ENCODE measurements around the gene SLC37A3.

DNA sequence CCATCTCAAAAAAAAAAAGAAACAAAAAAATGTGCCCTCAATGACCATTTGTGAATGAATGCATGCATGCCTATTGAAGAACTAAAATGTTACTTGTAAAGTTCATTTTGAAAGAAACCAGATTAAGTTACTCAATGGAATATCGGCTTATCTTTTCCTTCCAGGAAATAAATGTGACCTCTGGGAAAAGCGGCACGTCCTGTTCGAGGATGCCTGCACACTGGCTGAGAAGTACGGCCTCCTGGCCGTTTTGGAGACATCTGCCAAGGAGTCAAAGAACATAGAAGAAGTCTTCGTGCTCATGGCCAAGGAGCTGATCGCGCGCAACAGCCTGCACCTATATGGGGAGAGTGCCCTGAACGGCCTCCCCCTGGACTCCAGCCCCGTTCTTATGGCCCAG is 27.4 kb upstream of the SLC37A3 start:
- TF ChIP-seq, protein P1, sequence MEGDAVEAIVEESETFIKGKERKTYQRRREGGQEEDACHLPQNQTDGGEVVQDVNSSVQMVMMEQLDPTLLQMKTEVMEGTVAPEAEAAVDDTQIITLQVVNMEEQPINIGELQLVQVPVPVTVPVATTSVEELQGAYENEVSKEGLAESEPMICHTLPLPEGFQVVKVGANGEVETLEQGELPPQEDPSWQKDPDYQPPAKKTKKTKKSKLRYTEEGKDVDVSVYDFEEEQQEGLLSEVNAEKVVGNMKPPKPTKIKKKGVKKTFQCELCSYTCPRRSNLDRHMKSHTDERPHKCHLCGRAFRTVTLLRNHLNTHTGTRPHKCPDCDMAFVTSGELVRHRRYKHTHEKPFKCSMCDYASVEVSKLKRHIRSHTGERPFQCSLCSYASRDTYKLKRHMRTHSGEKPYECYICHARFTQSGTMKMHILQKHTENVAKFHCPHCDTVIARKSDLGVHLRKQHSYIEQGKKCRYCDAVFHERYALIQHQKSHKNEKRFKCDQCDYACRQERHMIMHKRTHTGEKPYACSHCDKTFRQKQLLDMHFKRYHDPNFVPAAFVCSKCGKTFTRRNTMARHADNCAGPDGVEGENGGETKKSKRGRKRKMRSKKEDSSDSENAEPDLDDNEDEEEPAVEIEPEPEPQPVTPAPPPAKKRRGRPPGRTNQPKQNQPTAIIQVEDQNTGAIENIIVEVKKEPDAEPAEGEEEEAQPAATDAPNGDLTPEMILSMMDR (IDR thresholded peaks at IDR 0.05), result no peak
- no peak for TF ChIP-seq POLR2AphosphoS5 (IDR thresholded peaks at IDR 0.05)

All from upper lobe of left lung (tissue), 4 donors.